ENCODE results near the gene TCP1.

The TCP1 gene

DNA sequence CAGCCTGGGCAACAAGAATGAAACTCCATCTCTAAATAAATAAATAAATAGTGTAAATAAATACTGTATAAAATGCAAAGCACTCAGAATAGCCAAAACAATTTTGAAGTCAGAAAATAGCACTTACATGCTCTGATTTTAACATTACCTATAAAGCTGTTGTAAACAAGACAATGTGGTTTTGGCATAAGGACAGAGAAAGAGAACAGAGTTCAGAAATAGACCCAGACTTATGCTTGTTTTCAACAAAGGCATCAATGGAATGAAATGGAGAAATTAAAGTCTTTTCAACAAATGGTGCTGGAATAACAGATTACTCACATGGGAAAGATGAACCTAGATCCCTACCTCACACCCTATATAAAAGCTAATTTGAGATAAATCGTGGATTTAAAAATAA, 17.2 kb downstream of the TCP1 start:
- H2BK5ac ChIP-seq (ENCODE audit: low read depth, low read length, poor library complexity), result no peak overlapping the region
- H3K18ac ChIP-seq (ENCODE audit: low read length), result no peak overlapping the region
- H3K27me3 ChIP-seq (ENCODE audit: insufficient read depth, low read length), result no peaks in the 10 kb centered on the region
- H4K8ac ChIP-seq (ENCODE audit: low read depth, low read length), result no peak overlapping the region
- no peak for DNase-seq
- H3K36me3 ChIP-seq (ENCODE audit: control insufficient read depth in 1 of 2, insufficient read depth in 2 of 2, low read length in 2 of 2), result peaks cover 32 to 58% of the 10 kb centered on the region in 2 experiments
- H2BK12ac ChIP-seq (ENCODE audit: low read length), result no peak overlapping the region
- H3K4me1 ChIP-seq (ENCODE audit: control insufficient read depth in 1 of 2, insufficient read depth in 2 of 2, low read length in 2 of 2), result no peaks in the 10 kb centered on the region
- H3K79me1 ChIP-seq (ENCODE audit: low read length), result no peaks in the 10 kb centered on the region
- no peak overlapping the region for H3K14ac ChIP-seq (ENCODE audit: low read length)
- no peak overlapping the region for H2AK5ac ChIP-seq (ENCODE audit: low read length)
- H3K9ac ChIP-seq (ENCODE audit: low read length), result no peak overlapping the region
- no peak overlapping the region for H4K12ac ChIP-seq (ENCODE audit: low read depth, low read length)
- H3K4me3 ChIP-seq (ENCODE audit: low read depth, low read length), result no peak overlapping the region
- no peak overlapping the region for H3K23ac ChIP-seq (ENCODE audit: low read length)
- no peak overlapping the region for H3K4me2 ChIP-seq (ENCODE audit: low read length)
- H3K79me2 ChIP-seq (ENCODE audit: control insufficient read depth, insufficient read depth, low read length, poor library complexity), result no peaks in the 10 kb centered on the region
- H2BK120ac ChIP-seq (ENCODE audit: insufficient read depth, low read length, poor library complexity), result no peak overlapping the region
- no CpG with 5 or more reads among the region's 1 CpG for WGBS (ENCODE audit: extremely low coverage, insufficient coverage, insufficient read length)
- H3K4ac ChIP-seq (ENCODE audit: low read depth, low read length), result no peak overlapping the region
- H3K9me3 ChIP-seq (ENCODE audit: insufficient read depth, low read depth, low read length), result no peaks in the 10 kb centered on the region
- H4K91ac ChIP-seq (ENCODE audit: low read depth, low read length), result no peak overlapping the region
- H2AFZ ChIP-seq (ENCODE audit: insufficient read depth, low read length, poor library complexity), result no peak overlapping the region
- H3K27ac ChIP-seq (ENCODE audit: low read depth, low read length), result no peak overlapping the region

DNA sequence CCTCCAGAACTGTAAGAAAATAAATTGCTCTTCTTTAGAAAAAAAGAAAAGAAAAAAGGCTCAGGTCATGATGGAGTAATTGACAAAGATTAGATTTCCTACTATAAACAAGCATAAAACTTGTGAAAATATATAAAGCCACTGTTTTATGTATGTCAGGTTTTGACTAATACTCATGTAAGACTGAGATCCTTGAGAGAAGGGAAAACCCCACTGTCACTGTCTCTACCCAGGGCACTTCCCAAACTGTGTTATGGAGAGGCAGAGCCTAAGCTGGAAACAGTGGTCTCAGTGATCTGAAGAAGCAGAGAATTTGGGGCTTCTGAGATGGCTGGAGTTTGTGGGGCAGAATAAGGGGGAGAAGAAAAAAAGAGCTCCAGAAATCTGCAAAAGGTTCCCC, 19.9 kb downstream of the TCP1 start:
- no peak overlapping the region for H2BK12ac ChIP-seq (ENCODE audit: low read length)
- H3K9ac ChIP-seq (ENCODE audit: low read length), result no peak overlapping the region
- no peak overlapping the region for H3K18ac ChIP-seq (ENCODE audit: low read length)
- H3K79me2 ChIP-seq (ENCODE audit: control insufficient read depth, insufficient read depth, low read length, poor library complexity), result no peaks in the 10 kb centered on the region
- no peak overlapping the region for H2AK5ac ChIP-seq (ENCODE audit: low read length)
- no peak overlapping the region for H3K4me2 ChIP-seq (ENCODE audit: low read length)
- no peak overlapping the region for H2BK120ac ChIP-seq (ENCODE audit: insufficient read depth, low read length, poor library complexity)
- no peak overlapping the region for H4K8ac ChIP-seq (ENCODE audit: low read depth, low read length)
- no peaks in the 10 kb centered on the region for H3K79me1 ChIP-seq (ENCODE audit: low read length)
- no peaks in the 10 kb centered on the region for H3K9me3 ChIP-seq (ENCODE audit: insufficient read depth, low read depth, low read length)
- no peaks in the 10 kb centered on the region for H3K27me3 ChIP-seq (ENCODE audit: insufficient read depth, low read length)
- H3K23ac ChIP-seq (ENCODE audit: low read length), result no peak overlapping the region
- H3K14ac ChIP-seq (ENCODE audit: low read length), result no peak overlapping the region
- DNase-seq, result no peak
- no peak overlapping the region for H4K12ac ChIP-seq (ENCODE audit: low read depth, low read length)
- no peak overlapping the region for H2AFZ ChIP-seq (ENCODE audit: insufficient read depth, low read length, poor library complexity)
- H4K91ac ChIP-seq (ENCODE audit: low read depth, low read length), result no peak overlapping the region
- no peak overlapping the region for H3K4me3 ChIP-seq (ENCODE audit: low read depth, low read length)
- no peak overlapping the region for H2BK5ac ChIP-seq (ENCODE audit: low read depth, low read length, poor library complexity)
- peaks cover 31 to 51% of the 10 kb centered on the region in 2 experiments for H3K36me3 ChIP-seq (ENCODE audit: control insufficient read depth in 1 of 2, insufficient read depth in 2 of 2, low read length in 2 of 2)
- no peak overlapping the region for H3K4ac ChIP-seq (ENCODE audit: low read depth, low read length)
- peaks cover 0 to under 1% of the 10 kb centered on the region in 2 experiments for H3K4me1 ChIP-seq (ENCODE audit: control insufficient read depth in 1 of 2, insufficient read depth in 2 of 2, low read length in 2 of 2)
- H3K27ac ChIP-seq (ENCODE audit: low read depth, low read length), result no peak overlapping the region

DNA sequence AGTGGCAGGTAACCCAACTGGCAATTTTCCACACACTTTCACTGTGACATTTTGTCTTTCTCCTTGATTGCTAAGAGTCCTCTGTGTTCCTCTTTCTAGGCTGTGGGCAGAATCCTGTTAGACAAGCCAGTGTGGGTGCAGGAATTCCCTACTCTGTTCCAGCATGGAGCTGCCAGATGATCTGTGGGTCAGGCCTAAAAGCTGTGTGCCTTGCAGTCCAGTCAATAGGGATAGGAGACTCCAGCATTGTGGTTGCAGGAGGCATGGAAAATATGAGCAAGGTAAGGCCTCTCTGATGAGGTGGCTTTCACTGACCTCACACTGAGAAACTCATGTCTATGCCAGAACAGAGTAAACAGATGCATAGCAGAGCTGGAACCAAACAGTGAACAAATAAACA, 22.5 kb downstream of the TCP1 start:
- H3K9ac ChIP-seq (ENCODE audit: low read length), result no peak overlapping the region
- no peak overlapping the region for H4K12ac ChIP-seq (ENCODE audit: low read depth, low read length)
- no peaks in the 10 kb centered on the region for H3K27me3 ChIP-seq (ENCODE audit: insufficient read depth, low read length)
- H3K23ac ChIP-seq (ENCODE audit: low read length), result no peak overlapping the region
- no peak overlapping the region for H4K91ac ChIP-seq (ENCODE audit: low read depth, low read length)
- H2BK5ac ChIP-seq (ENCODE audit: low read depth, low read length, poor library complexity), result no peak overlapping the region
- DNase-seq, result peak; percentile 60 to 73
- H4K8ac ChIP-seq (ENCODE audit: low read depth, low read length), result no peak overlapping the region
- H3K79me2 ChIP-seq (ENCODE audit: control insufficient read depth, insufficient read depth, low read length, poor library complexity), result peaks cover 10% of the 10 kb centered on the region
- peaks cover 9 to 13% of the 10 kb centered on the region in 2 experiments for H3K4me1 ChIP-seq (ENCODE audit: control insufficient read depth in 1 of 2, insufficient read depth in 2 of 2, low read length in 2 of 2)
- no peak overlapping the region for H3K27ac ChIP-seq (ENCODE audit: low read depth, low read length)
- no peak overlapping the region for H2AK5ac ChIP-seq (ENCODE audit: low read length)
- H2BK12ac ChIP-seq (ENCODE audit: low read length), result no peak overlapping the region
- H3K36me3 ChIP-seq (ENCODE audit: control insufficient read depth in 1 of 2, insufficient read depth in 2 of 2, low read length in 2 of 2), result peaks cover 37 to 57% of the 10 kb centered on the region in 2 experiments
- H3K79me1 ChIP-seq (ENCODE audit: low read length), result peaks cover 10% of the 10 kb centered on the region
- H3K4me2 ChIP-seq (ENCODE audit: low read length), result no peak overlapping the region
- H2AFZ ChIP-seq (ENCODE audit: insufficient read depth, low read length, poor library complexity), result no peak overlapping the region
- no peak overlapping the region for H2BK120ac ChIP-seq (ENCODE audit: insufficient read depth, low read length, poor library complexity)
- H3K4me3 ChIP-seq (ENCODE audit: low read depth, low read length), result no peak overlapping the region
- H3K4ac ChIP-seq (ENCODE audit: low read depth, low read length), result no peak overlapping the region
- no peak overlapping the region for H3K18ac ChIP-seq (ENCODE audit: low read length)
- H3K9me3 ChIP-seq (ENCODE audit: insufficient read depth, low read depth, low read length), result no peaks in the 10 kb centered on the region
- H3K14ac ChIP-seq (ENCODE audit: low read length), result no peak overlapping the region

DNA sequence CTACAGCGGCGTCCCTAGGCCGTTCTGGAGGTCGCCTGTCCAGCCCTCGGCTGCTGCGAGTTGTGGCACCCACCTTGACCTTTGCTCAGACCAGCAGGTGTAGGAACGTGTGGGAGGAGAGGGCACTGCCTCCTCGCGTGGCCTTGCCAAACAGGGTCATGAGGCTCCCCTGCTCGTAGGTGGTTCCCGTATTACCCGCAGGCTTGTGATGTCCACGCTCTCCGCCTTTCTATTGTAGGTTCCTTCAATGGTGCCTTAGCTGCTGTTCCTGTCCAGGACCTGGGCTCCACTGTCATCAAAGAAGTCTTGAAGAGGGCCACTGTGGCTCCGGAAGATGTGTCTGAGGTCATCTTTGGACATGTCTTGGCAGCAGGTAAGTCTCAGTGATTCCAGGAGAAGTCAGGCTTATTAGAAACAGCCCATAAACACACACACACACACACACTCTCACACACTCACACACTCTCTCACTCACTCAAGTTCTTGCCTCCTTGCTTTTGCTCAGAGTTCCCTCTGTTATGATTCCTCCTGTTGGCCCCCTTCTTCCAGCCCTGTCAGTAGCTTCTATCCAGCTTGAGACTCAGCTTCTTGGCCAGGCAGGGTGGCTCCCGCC, 26.6 kb downstream of the TCP1 start:
- H2AFZ ChIP-seq (ENCODE audit: insufficient read depth, low read length, poor library complexity), result peak overlapping the region; percentile 28
- peak overlapping the region; percentile 15 for H4K12ac ChIP-seq (ENCODE audit: low read depth, low read length)
- peaks cover 20% of the 10 kb centered on the region for H3K79me1 ChIP-seq (ENCODE audit: low read length)
- peaks cover 28 to 45% of the 10 kb centered on the region in 2 experiments for H3K36me3 ChIP-seq (ENCODE audit: control insufficient read depth in 1 of 2, insufficient read depth in 2 of 2, low read length in 2 of 2)
- peak overlapping the region; percentile 58 for H3K18ac ChIP-seq (ENCODE audit: low read length)
- H3K4me3 ChIP-seq (ENCODE audit: low read depth, low read length), result peak overlapping the region; percentile 84
- peak overlapping the region; percentile 77 for H3K14ac ChIP-seq (ENCODE audit: low read length)
- H3K4me2 ChIP-seq (ENCODE audit: low read length), result peak overlapping the region; percentile 70
- H2AK5ac ChIP-seq (ENCODE audit: low read length), result peak overlapping the region; percentile 63
- peak overlapping the region; percentile 55 for H3K9ac ChIP-seq (ENCODE audit: low read length)
- H2BK12ac ChIP-seq (ENCODE audit: low read length), result peak overlapping the region; percentile 34
- peak; percentile 46 to 64 for DNase-seq
- peak overlapping the region; percentile 26 for H3K27ac ChIP-seq (ENCODE audit: low read depth, low read length)
- no peaks in the 10 kb centered on the region for H3K27me3 ChIP-seq (ENCODE audit: insufficient read depth, low read length)
- H3K79me2 ChIP-seq (ENCODE audit: control insufficient read depth, insufficient read depth, low read length, poor library complexity), result peaks cover 14% of the 10 kb centered on the region
- no peaks in the 10 kb centered on the region for H3K9me3 ChIP-seq (ENCODE audit: insufficient read depth, low read depth, low read length)
- no peak overlapping the region for H3K23ac ChIP-seq (ENCODE audit: low read length)
- H4K8ac ChIP-seq (ENCODE audit: low read depth, low read length), result peak overlapping the region; percentile 33
- WGBS (ENCODE audit: extremely low coverage, insufficient coverage, insufficient read length), result no CpG with 5 or more reads among the region's 16 CpGs
- peak overlapping the region; percentile 59 for H3K4ac ChIP-seq (ENCODE audit: low read depth, low read length)
- H2BK5ac ChIP-seq (ENCODE audit: low read depth, low read length, poor library complexity), result peak overlapping the region; percentile 70
- peak overlapping the region; percentile 65 for H2BK120ac ChIP-seq (ENCODE audit: insufficient read depth, low read length, poor library complexity)
- H3K4me1 ChIP-seq (ENCODE audit: control insufficient read depth in 1 of 2, insufficient read depth in 2 of 2, low read length in 2 of 2), result peaks cover 18 to 33% of the 10 kb centered on the region in 2 experiments
- H4K91ac ChIP-seq (ENCODE audit: low read depth, low read length), result peak overlapping the region; percentile 90

Data from trophoblast cell (in vitro differentiated cells and primary cell).